ENCODE data around the gene EXOC3. TPM values are rescaled to one million over a fixed set of nuclear protein-coding genes. Genes with fewer than 3 reads are reported as not detected.

The EXOC3 gene
- total RNA-seq, 1 experiment from 2014 or later = 55.0 TPM

GRCh38 chr5:488744-489688 lies 46.0 kb downstream of the EXOC3 start:
- POLR2A ChIA-PET = no interaction called here

GRCh38 chr5:489689-490080 lies 46.7 kb downstream of the EXOC3 start:
- TF ChIP-seq REST (IDR thresholded peaks at IDR 0.05; ENCODE audit: insufficient read depth in 1 of 2, low read depth in 2 of 2, low read length in 1 of 2) (no peak), TCF7L2 (IDR thresholded peaks at IDR 0.05; ENCODE audit: low read depth, low read length) (no peak), POLR2AphosphoS5 (IDR thresholded peaks at IDR 0.05; ENCODE audit: low read depth, low read length) (no peak), SIN3A (IDR thresholded peaks at IDR 0.05; ENCODE audit: borderline replicate concordance, insufficient read depth, low read depth, low read length) (no peak)
- TF ChIP-seq, protein P1, sequence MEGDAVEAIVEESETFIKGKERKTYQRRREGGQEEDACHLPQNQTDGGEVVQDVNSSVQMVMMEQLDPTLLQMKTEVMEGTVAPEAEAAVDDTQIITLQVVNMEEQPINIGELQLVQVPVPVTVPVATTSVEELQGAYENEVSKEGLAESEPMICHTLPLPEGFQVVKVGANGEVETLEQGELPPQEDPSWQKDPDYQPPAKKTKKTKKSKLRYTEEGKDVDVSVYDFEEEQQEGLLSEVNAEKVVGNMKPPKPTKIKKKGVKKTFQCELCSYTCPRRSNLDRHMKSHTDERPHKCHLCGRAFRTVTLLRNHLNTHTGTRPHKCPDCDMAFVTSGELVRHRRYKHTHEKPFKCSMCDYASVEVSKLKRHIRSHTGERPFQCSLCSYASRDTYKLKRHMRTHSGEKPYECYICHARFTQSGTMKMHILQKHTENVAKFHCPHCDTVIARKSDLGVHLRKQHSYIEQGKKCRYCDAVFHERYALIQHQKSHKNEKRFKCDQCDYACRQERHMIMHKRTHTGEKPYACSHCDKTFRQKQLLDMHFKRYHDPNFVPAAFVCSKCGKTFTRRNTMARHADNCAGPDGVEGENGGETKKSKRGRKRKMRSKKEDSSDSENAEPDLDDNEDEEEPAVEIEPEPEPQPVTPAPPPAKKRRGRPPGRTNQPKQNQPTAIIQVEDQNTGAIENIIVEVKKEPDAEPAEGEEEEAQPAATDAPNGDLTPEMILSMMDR (IDR thresholded peaks at IDR 0.05) = no peak
- CTCF ChIA-PET = no interaction called here
- no peak for ATAC-seq

More at GRCh38 chr5:488744-489688, 46.0 kb downstream of the EXOC3 start:
- H3K9me3 ChIP-seq (ENCODE audit: control insufficient read depth, insufficient read depth, low read depth, low read length) = no peaks in the 10 kb centered on the region
- no peak overlapping the region for H3K27ac ChIP-seq (ENCODE audit: low read length)
- no peaks in the 10 kb centered on the region for H3K4me1 ChIP-seq (ENCODE audit: control insufficient read depth, insufficient read depth, low read length)
- in situ Hi-C loops (cut with HindIII; ENCODE audit: low pct_unique_long_range_greater_than_20kb, low sequenced_read_pairs) (no loop called here), intact Hi-C loops (cut with micrococcal nuclease; ENCODE audit: unreplicated experiment) (no loop called here)
- H3K27me3 ChIP-seq (ENCODE audit: control insufficient read depth, insufficient read depth, low read length) = no peaks in the 10 kb centered on the region
- no peaks in the 10 kb centered on the region for H3K36me3 ChIP-seq (ENCODE audit: control insufficient read depth, insufficient read depth, low read length)
- BruUV-seq (replicated peaks) = no TSS peak
- TF ChIP-seq TCF7L2 (IDR thresholded peaks at IDR 0.05; ENCODE audit: low read depth, low read length) (no peak), SIN3A (IDR thresholded peaks at IDR 0.05; ENCODE audit: borderline replicate concordance, insufficient read depth, low read depth, low read length) (no peak), POLR2AphosphoS5 (IDR thresholded peaks at IDR 0.05; ENCODE audit: low read depth, low read length) (no peak), REST (IDR thresholded peaks at IDR 0.05; ENCODE audit: insufficient read depth in 1 of 2, low read depth in 2 of 2, low read length in 1 of 2) (no peak)
- TF ChIP-seq, protein P1 (IDR thresholded peaks at IDR 0.05) = no peak
- ATAC-seq = no peak
- H3K4me3 ChIP-seq (ENCODE audit: low read depth in 2 of 2, low read length in 2 of 2) = no peak overlapping the region
- DNase-seq (ENCODE audit: low read depth, low spot score) = no peak
- CTCF ChIA-PET = no interaction called here

More at GRCh38 chr5:489689-490080, 46.7 kb downstream of the EXOC3 start:
- no peak overlapping the region for H3K4me3 ChIP-seq (ENCODE audit: low read depth in 2 of 2, low read length in 2 of 2)
- in situ Hi-C loops (cut with HindIII; ENCODE audit: low pct_unique_long_range_greater_than_20kb, low sequenced_read_pairs) = no loop called here
- intact Hi-C loops (cut with micrococcal nuclease; ENCODE audit: unreplicated experiment) = no loop called here
- POLR2A ChIA-PET = no interaction called here
- H3K27ac ChIP-seq (ENCODE audit: low read length) = no peak overlapping the region
- H3K4me1 ChIP-seq (ENCODE audit: control insufficient read depth, insufficient read depth, low read length) = no peaks in the 10 kb centered on the region
- no TSS peak for BruUV-seq (replicated peaks)
- no peaks in the 10 kb centered on the region for H3K9me3 ChIP-seq (ENCODE audit: control insufficient read depth, insufficient read depth, low read depth, low read length)
- H3K36me3 ChIP-seq (ENCODE audit: control insufficient read depth, insufficient read depth, low read length) = no peaks in the 10 kb centered on the region
- H3K27me3 ChIP-seq (ENCODE audit: control insufficient read depth, insufficient read depth, low read length) = no peaks in the 10 kb centered on the region
- no peak for DNase-seq (ENCODE audit: low read depth, low spot score)
